Esophagus muscularis mucosa (tissue), 4 donors: Measurements from ENCODE around the gene NTN1.

Experiments used
- CTCF ChIP-seq, 3 experiments: fragments of 200-600 bp in 2 of 3; fragments of 450-650 bp in 1 of 3; sonication (generic) in 2 of 3; IDR thresholded peaks; one replicate each; pipeline ENCODE4 v1.5.1; 2017 to 2019; ENCODE audit warnings: antibody characterized with exemption in 3 of 3, mild to moderate bottlenecking in 2 of 3, moderate library complexity in 1 of 3
- EP300 ChIP-seq: sonication (generic); formaldehyde crosslinking; IDR thresholded peaks from one replicate; pipeline ENCODE4 v1.6.1; 2017; ENCODE audit warnings: antibody characterized with exemption
- POLR2A ChIP-seq: fragments of 450-650 bp; IDR thresholded peaks from one replicate; pipeline ENCODE4 v1.6.1; 2017; ENCODE audit warnings: antibody characterized with exemption, moderate library complexity, mild to moderate bottlenecking, low read depth
- POLR2AphosphoS5 ChIP-seq, 2 donors: sonication (generic); formaldehyde crosslinking; IDR thresholded peaks; one replicate each; pipeline ENCODE4 v1.6.1; 2017; ENCODE audit warnings: antibody characterized with exemption in 2 of 2

- TF ChIP-seq CTCF (IDR thresholded peaks at IDR 0.05) (no peak), EP300 (no peak), POLR2A (no peak), POLR2AphosphoS5 (IDR thresholded peaks at IDR 0.05) (no peak)
Measured at GRCh38 chr17:9239246-9239792, 218.0 kb downstream of the NTN1 start.
